HG03575 (cell line): ENCODE results near the gene NOS2.

Source experiments
- ATAC-seq: cut with Tn5 transposase; IDR thresholded peaks from one replicate; pipeline ENCODE4 v1.9.1; 2021; ENCODE audit not compliant: unreplicated experiment, insufficient number of reproducible peaks, low FRiP score; ENCODE audit errors: extremely low read depth

NOS2 gene

GRCh38 chr17:27793906-27794569 lies 6.3 kb downstream of the NOS2 start:
- ATAC-seq: no peak

GRCh38 chr17:27793168-27793905 lies 7.0 kb downstream of the NOS2 start:
- ATAC-seq: no peak

- no peak for ATAC-seq
These were observed 8.2 kb downstream of the NOS2 start for GRCh38 chr17:27792095-27792494.

- no peak for ATAC-seq
These were observed 11.4 kb downstream of the NOS2 start for GRCh38 chr17:27788919-27789318.

- no peak for ATAC-seq
These were observed 16.6 kb downstream of the NOS2 start for GRCh38 chr17:27783440-27784350.

GRCh38 chr17:27782791-27783206 lies 17.5 kb downstream of the NOS2 start:
- ATAC-seq: no peak

GRCh38 chr17:27780828-27781404 lies 19.4 kb downstream of the NOS2 start:
- no peak for ATAC-seq

GRCh38 chr17:27780092-27780827 lies 20.1 kb downstream of the NOS2 start:
- no peak for ATAC-seq

- ATAC-seq: no peak
These were observed 22.1 kb downstream of the NOS2 start for GRCh38 chr17:27778183-27778582.

GRCh38 chr17:27776882-27777624 lies 23.3 kb downstream of the NOS2 start:
- no peak for ATAC-seq

GRCh38 chr17:27771586-27771985 lies 28.7 kb downstream of the NOS2 start:
- no peak for ATAC-seq

- ATAC-seq: no peak
These were observed 29.5 kb downstream of the NOS2 start for GRCh38 chr17:27770877-27771276.

GRCh38 chr17:27768858-27769410 lies 31.4 kb downstream of the NOS2 start:
- no peak for ATAC-seq

GRCh38 chr17:27766438-27766837 lies 33.9 kb downstream of the NOS2 start:
- ATAC-seq: no peak

GRCh38 chr17:27765353-27765752 lies 35.0 kb downstream of the NOS2 start:
- no peak for ATAC-seq

GRCh38 chr17:27764589-27764988 lies 35.7 kb downstream of the NOS2 start:
- ATAC-seq: no peak

GRCh38 chr17:27762527-27763305 lies 37.6 kb downstream of the NOS2 start:
- ATAC-seq: no peak
